Cardiac septum (tissue), 1 donor: ENCODE data around the gene HLA-G. TPM values are rescaled to one million over a fixed set of nuclear protein-coding genes. Genes with fewer than 3 reads are reported as not detected.

ENCODE experiments used
- DNase-seq: peaks from one replicate; pipeline ENCODE4 v3.0.0-alpha.2; 2020; ENCODE audit warnings: low spot score
- intact Hi-C: fragments of 100-400 bp; cut with DNase I; formaldehyde crosslinking; loops from one replicate; pipeline ENCODE4 v1.14.0; 2022
- total RNA-seq: library from RNA; stranded (reverse); fragmentation: NEBNext Ultra II Directional; extraction: Animal tissue kit (Norgen Biotek cat#: 25700); gene quantifications from one replicate; pipeline ENCODE4 v1.2.1, GENCODE V29; 2021
- donor health status: DM: no; HTN: no; CAD: no.

Gene HLA-G
- total RNA-seq, 1 donor from 2014 or later: 0.62 TPM

DNA sequence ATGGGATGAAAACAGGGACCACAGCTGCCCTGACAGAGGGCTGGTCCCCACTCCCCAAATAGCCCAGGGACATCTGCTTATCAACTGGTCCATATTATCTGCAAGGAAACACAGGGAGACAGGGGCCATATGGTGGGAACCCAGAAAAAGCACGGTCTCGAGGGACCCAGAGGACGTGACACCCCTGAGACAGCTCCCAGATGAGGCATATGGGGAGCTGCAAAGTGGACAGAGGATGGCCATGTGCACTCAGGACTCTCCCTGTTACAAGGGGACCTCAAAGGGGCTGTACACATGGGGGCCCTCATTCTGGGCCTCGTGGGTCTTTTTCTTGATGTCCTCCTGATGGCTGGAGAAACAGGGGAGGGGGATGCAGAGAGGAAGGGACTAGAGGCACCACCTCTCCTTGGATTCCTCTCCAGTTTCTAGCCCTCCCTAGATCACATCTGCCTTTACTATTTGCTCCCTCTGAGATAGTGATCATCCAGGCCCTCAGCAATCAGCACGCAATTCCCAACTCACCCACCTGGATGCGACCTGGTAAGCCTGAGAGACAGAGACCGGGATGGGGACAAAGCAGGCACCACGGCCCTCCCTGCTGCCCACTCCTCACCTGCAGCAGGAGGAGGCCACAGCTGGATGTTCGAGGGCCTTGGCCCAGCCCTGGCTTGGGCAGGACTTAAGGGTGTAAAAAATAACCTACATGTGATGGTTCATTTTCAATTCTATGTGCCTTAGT is 13.1 kb upstream of the HLA-G start:
- no peak for DNase-seq
- intact Hi-C loops: no loop called here

DNA sequence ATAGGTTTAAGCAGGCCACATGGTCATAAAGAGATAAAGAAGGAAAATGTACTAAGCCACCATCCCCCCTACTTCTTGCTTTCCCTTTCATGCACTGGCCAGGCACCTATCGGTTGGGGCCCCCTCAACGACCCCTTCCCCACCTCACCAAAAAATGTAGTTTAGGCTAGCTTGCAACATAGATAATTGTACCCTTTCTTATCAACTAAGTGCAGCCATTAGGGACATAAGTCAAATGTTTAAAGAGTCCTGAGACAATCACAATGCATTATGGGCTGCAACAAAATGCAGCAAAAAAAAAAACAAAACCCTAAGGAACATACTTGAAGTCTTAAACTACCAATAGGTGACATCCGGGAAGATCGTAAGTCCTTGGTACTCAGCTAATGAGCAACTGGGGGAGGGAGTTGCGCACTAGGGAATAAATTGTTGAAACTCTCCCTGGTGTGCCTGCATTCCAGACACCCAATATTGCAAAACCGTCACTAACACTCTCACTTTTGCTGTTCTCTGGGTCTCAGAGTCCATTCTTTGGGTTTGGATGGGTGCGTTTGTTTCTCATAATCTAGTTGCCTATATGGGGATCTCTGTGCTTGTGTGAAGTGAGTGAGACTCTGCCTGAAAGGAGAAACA is 12.4 kb upstream of the HLA-G start:
- no peak for DNase-seq
- intact Hi-C loops: no loop called here

DNA sequence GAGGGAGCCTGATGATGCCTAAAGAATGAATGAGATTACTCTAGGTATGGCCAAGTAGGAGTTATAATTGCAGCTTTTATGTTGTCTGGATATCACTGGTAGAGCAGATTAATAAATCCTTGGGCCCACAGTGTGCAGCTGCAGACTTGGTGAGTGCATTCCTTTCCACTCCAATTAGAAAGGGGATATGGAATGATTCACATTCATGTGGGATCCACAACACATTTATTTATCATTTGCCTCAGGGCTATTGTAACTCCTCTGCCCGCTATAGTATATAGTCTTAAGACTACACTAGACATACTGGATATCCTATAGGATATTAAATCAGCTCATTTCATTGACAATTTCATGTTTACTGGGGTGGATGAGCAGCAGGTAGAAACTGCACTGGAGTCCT is 11.6 kb upstream of the HLA-G start:
- intact Hi-C loops: no loop called here
- DNase-seq: no peak

DNA sequence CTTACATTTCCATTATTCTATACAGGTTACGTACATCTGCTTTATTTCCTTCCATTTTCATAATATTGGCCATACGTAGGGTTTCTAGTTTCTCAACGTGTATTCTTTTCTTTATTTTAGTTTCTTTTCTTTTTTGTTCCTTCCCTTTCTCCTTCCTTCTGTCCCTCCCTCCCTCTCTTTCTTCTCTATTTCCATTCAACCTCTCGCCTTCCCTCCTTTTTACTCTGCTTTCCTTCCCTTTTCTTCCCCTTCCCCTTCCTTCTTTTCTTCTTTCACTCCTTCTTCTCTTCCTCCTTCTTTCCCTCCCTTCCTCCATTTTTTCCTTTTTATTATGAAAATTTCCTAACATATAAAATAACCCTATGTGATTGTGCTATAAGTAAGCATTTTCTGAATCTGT is 8.7 kb upstream of the HLA-G start:
- DNase-seq: no peak
- intact Hi-C loops: no loop called here

DNA sequence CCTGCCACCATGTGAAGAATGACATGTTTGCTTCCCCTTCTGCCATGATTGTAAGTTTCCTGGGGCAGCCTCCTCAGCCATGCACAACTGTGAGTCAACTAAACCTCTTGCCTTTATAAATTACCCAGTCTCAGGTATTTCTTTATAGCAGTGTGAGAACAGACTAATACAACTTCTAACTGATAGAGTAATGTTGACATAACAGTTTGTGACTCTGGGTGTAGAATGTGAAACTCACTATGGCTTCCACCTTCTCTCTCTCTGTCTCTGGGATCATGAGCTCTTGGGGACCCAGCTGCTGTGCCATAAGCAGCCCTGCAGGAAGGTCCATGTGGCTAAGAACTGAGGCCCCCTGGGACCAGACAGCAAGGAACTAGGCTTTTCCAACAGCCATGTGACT is 3.5 kb upstream of the HLA-G start:
- no peak for DNase-seq
- intact Hi-C loops: no loop called here

DNA sequence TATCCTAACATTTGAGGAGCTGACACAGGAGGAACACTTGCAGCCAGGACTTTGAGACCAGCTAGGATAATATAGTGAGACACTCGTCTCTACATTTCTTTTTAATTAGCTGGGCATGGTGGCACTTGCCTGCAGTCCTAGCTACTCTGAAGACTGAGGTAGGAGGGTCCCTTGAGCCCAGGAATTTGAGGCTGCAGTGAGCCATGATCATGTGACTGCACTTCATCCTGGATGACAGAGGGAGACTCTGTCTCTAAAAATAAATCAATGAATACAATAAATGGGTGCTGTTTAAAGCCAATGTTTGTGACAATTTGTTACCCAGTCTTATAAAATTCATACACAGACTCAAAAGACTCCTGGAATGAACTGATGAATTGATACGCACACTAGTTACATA is 1.8 kb upstream of the HLA-G start:
- DNase-seq: no peak
- intact Hi-C loops: no loop called here

DNA sequence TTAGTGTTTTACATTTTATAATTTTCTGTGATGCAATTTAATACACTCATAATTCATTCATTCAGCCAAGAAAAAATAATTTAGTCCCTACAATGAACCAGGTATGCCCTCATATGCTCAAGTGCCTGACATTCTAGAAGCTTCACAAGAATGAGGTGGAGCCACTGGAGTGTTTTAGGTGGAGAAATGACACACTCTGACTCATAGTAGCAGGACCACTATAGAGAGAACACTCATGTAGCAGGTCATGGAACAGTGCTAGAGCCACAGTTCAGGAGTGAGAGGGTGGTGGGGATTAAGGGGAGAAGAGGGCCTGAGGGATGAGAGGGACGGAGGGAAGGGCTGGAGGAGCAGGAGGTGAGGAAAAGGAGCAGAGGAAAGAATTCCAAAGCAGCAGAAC is 1.4 kb upstream of the HLA-G start:
- intact Hi-C loops: no loop called here
- DNase-seq: no peak

DNA sequence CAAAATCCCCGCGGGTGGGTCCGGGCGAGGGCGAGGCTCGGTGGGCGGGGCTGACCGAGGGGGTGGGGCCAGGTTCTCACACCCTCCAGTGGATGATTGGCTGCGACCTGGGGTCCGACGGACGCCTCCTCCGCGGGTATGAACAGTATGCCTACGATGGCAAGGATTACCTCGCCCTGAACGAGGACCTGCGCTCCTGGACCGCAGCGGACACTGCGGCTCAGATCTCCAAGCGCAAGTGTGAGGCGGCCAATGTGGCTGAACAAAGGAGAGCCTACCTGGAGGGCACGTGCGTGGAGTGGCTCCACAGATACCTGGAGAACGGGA is 809 bp downstream of the HLA-G start:
- DNase-seq: no peak
- intact Hi-C loops: no loop called here

DNA sequence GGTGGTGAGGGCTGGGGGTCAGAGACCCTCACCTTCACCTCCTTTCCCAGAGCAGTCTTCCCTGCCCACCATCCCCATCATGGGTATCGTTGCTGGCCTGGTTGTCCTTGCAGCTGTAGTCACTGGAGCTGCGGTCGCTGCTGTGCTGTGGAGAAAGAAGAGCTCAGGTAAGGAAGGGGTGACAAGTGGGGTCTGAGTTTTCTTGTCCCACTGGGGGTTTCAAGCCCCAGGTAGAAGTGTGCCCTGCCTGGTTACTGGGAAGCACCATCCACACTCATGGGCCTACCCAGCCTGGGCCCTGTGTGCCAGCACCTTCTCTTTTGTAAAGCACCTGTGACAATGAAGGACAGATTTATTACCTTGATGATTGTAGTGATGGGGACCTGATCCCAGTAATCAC is 2.1 kb downstream of the HLA-G start:
- no peak for DNase-seq
- intact Hi-C loops: no loop called here

DNA sequence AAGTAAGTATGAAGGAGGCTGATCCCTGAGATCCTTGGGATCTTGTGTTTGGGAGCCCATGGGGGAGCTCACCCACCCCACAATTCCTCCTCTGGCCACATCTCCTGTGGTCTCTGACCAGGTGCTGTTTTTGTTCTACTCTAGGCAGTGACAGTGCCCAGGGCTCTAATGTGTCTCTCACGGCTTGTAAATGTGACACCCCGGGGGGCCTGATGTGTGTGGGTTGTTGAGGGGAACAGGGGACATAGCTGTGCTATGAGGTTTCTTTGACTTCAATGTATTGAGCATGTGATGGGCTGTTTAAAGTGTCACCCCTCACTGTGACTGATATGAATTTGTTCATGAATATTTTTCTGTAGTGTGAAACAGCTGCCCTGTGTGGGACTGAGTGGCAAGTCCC is 2.8 kb downstream of the HLA-G start:
- intact Hi-C loops: no loop called here
- no peak for DNase-seq

DNA sequence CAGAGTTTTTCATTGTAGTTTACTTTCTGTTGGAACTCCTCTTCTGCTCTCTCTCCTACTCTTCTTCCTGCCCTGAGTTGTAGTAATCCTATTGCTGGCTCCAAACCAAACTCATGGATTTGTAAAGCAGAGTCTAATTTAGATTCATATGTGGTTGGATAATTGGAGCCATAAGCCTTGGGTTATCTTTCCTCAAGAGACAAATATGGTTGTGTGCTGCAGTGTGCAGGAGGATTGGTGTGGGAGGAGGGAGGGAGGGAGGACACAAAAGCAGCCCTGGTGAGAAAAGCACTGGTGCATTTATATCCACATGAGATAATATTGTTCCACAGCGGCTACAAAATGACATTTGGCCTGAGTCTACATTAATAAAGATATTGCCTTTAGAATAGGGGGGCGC is 4.2 kb downstream of the HLA-G start:
- intact Hi-C loops: no loop called here
- no peak for DNase-seq

DNA sequence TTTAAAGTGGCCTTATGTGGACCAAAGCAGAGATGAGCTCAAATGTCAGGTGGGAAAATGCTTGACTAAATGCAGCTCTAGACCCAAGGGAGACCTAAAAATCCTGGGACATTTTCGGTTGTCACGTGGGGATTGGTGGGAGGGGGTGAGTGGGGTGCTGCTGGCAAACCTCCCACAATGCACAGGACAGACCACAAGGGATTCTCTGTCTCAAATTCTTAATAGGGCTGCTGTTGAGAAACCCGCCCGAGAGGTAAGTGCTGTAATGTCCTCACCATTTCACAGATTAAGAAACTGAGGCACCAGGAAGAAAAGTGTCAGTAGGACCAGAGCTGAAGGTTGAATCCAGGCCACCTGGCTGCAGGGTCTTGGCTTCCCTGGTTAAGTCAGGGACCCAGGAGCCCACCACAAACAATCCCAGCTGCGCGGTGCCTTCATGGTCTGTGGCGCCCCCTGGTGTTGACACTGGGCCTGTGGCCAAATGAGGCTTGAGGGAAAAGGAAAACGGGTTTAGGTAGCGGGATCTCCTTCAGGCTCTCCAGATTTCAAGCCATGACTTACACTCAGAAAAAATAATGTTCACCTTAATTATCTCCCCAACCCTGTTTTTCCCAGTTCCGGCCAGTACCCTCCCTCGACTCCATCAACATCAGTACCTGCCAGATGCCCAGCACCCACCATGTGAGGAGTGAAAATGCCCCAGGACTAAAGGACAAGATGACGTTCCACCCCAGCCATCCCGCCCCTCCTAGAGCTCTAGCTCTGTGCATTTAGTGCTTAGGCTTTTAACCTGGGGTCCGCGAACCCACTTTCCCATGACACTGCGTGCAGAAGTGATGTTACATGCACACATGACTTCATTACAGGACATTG is 7.2 kb downstream of the HLA-G start:
- intact Hi-C loops: loop anchor here (1.0 to 2.0 kb wide), 2 partner anchors 96 to 128 kb away; no protein-coding TSS in a partner anchor

DNA sequence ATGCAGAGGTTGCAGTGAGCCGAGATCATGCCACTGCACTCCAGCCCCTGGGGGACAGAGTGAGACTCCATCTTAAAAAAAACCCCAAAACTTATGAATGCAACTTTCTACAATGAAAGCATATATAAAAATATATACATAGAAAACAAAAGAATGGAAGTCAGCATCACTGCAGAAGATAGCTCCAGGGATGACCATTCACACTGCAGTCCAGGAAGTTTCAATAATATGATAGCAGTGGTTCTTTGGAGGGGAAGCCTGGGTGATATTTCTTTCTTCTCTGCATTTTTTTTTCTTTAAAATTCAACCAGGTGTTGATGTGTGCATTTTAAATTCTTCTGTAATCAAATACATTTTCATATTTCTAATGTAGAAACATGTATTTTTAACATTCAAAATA is 12.3 kb downstream of the HLA-G start:
- DNase-seq: no peak
- intact Hi-C loops: loop anchor here (10.0 kb wide), 1 partner anchor 295 kb away; the partner anchor contains the start of gene TRIM40

More for the DNA sequence above, 7.2 kb downstream of the HLA-G start:
- no peak for DNase-seq

DNA sequence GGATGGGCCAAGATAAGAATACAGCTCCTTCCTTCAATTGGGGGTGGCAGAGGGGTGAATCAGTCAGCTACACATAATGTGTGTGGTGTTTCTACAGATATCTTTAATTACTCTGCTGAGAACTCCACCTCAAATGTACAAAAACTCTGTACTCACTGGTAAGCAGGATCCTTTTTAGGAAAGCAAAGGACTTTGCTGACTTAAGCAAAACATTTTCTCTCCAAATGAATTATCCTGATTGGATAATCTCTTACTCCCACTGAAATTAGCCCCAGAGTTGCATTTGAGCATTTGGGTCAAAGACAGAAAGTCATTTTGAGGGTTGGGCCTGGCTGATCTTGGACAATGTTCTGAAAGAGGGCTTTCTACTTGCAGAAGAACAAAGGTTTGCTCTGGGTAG is 13.4 kb downstream of the HLA-G start:
- intact Hi-C loops: loop anchor here (10.0 kb wide), 1 partner anchor 294 kb away; the partner anchor contains the start of gene TRIM40
- no peak for DNase-seq

DNA sequence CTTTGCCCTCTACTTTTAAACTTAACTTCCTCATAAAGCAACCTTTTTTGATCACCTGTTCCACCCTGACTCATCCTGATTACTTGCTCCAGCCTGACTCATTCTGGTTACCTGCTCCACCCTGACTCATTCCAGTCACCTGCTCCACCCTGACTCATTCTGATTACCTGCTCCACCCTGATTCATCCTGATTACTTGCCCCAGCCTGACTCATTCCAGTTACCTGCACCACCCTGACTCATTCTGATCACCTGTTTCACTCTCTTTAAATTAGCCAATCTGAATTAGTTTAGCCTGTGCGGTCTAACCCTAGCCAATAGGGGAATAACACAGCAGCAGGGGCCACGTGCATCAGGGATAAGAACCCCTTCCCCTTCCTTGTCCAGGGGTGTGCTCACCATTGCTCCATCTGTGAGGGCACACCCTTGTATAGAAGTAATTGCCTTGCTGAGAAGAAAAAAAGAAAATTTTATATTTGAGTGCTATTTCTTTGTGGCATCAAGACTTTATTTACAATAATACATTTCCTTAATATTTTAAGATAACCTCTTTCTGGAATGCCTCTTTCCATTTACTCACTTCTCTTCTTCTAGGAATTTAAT is 17.9 kb downstream of the HLA-G start:
- intact Hi-C loops: loop anchor here (10.0 kb wide), 1 partner anchor 289 kb away; the partner anchor contains the start of gene TRIM40

DNA sequence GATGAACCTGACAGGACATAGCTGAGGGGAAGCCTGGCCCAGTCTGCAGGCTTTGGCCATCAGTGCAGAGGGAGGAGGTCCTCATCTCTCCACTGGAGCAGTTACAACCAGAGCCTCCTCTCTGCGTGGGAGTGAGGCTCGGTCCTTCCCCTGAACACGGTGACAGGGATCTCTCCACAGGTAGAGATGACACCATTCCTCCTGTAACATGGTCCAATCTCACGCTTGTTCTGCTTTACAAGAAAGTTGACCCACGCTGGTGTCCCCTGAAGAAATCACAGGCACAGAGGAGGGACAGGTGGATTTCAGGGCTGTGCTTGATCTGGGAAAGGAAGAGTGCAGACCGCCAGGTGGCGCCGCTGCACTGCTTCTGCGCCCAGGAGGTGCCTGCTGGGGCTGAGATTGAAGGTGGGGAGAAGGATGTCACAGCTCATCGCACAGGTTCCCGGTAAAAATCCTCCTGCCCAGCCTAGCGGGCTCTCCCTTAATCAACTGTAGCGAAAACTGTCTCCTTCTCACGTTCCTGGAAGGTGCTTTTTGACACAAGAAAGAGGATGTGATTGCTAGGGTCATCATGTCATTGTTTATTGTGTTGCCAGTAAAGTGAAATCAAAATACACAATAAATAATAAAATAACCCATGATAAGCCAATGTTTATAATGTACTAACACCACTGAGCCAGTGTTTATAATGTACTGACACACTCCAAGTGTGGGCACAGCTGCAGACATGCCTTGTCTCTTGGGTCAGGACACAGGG is 20.4 kb downstream of the HLA-G start:
- peak; percentile 92 for DNase-seq
- intact Hi-C loops: loop anchor here (1.0 to 10.0 kb wide), 2 partner anchors 165 to 287 kb away; partner anchors contain the start of gene TRIM40

More for the DNA sequence above, 17.9 kb downstream of the HLA-G start:
- DNase-seq: no peak

DNA sequence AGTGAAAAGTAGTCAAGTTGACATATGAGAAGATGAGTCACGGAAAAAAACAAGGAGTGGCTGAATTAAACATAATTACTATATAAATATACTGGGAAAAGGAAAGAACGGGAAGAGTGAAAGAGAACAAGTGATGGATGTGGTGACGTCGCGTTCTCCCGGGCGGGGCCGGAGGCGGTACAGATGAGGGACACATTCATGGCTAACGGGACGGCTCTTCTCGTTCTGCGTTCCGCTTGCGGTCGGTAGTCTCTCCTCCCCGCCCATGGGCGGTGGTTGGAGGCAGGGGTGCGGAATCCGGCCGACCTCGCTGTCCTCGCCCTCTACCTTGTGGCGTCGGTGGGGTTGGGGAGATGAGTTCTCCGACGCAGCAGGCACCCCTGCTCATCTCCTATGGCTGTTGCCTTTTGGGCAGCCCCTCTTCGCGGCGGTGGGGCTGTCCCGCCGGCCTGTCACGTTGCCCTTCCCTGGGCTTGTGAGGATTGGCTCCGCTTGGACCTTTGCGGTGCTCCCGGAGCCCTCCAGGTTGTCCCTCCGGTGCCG is 22.5 kb downstream of the HLA-G start:
- intact Hi-C loops: no loop called here
- DNase-seq: no peak

DNA sequence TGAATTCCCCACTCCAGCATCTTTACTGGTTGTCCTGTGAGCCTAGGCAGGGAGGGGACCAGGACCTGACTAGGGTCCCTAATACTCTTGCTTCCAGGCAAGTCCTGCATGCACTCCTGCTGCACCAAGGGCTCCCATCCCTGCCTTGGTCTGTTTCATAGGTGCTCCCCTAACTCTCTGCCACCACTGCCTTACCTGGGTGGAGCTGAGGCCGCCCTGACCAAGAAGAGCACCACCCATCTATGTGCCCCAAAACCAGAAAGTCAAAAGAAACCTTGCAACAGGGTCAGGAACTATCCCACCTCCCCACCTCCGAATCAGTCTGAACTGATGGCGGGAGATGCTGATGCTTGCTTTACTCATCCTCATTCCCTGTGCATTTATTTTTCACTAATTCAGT is 23.6 kb downstream of the HLA-G start:
- DNase-seq: no peak
- intact Hi-C loops: no loop called here

DNA sequence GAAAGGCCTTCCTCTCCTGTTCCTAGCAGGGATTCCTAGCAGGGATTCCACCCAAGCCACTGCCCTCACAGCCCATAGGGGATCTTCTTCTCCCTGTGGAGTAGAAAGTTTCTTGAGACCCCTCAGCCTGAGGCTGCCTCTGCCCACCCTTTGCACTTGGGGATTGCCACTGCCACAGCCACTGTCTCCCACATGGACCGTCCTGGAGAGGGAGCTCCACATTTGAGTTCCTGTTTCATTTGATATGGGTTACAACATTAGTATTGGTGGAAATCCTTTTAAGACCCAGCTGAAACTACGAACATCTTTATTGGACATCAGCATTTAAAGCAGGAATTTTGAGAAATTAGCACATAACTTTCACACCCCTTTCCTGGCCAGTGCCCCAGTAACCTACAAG is 25.6 kb downstream of the HLA-G start:
- DNase-seq: no peak
- intact Hi-C loops: no loop called here
